Epithelial cell of esophagus (primary cell): ENCODE results near the gene AKT1S1.
A peak's percentile ranks its signal among the peaks of the same experiment; 100 is the strongest.
"Not testable (repeated sequence)": the region's sequence is repeated elsewhere in the genome, so short reads cannot be mapped to it uniquely, and the experiment has no call there.

ENCODE experiments used
- DNase-seq: peaks from one replicate; pipeline ENCODE4 v3.0.0; 2010; ENCODE audit warnings: low read depth
- H3K4me3 ChIP-seq: 2 replicates; pipeline ENCODE4 v1.5.1; 2011; ENCODE audit warnings: mild to moderate bottlenecking, low read length, control low read depth
- CTCF ChIP-seq: IDR thresholded peaks from 2 replicates; pipeline ENCODE4 v1.5.1; 2011; ENCODE audit warnings: low read depth, mild to moderate bottlenecking, low read length, control low read depth, inconsistent platforms; ENCODE audit not compliant: insufficient read depth; ENCODE audit errors: missing control alignments

AKT1S1 gene

GRCh38 chr19:49830766-49831165 is 46.4 kb downstream of the AKT1S1 start:
- no peak for DNase-seq
- no peak for TF ChIP-seq CTCF
- no peak overlapping the region for H3K4me3 ChIP-seq

DNA sequence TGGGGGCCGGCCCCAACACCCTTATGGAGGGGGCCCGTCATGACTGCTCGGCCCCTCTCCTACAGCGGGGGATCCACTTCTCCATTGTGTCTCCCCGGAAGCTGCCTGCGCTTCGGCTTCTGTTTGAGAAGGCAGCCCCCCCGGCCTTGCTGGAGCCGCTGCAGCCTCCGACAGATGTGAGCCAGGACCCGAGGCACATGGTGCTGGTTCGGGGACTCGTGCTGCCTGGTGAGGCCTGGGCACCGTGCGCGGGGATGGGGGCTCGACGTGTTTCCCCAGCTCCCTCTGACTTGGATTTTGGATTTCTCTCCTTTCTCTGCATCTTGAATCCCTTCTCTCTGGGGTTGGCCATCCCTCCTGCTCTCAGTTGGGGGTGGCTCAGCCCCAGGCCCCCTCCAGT is 47.4 kb downstream of the AKT1S1 start:
- TF ChIP-seq CTCF: no peak
- no peak for DNase-seq
- H3K4me3 ChIP-seq: no peak overlapping the region

GRCh38 chr19:49829200-49829599 is 48.0 kb downstream of the AKT1S1 start:
- no peak overlapping the region for H3K4me3 ChIP-seq
- DNase-seq: no peak
- TF ChIP-seq CTCF: no peak

DNA sequence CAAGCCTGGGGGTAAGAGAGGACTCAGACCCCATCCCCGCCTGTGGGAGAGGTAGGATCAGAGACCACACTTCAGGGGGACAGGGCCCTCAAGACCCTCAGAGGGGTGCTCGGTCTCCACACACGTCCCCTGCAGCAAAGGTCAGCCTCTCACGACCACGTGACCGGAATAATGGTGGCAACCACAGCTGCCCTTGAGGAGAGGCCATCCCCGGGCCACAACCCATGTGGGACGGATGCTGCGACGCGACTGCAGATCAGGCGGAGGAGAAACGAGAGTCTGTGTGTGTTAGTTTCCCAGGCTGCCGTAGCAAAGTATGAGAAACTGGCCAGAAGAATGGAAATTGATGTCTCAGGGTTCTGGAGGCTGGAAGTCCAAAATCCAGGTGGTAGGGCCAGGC is 50.1 kb downstream of the AKT1S1 start:
- DNase-seq: no peak
- no peak overlapping the region for H3K4me3 ChIP-seq
- no peak for TF ChIP-seq CTCF

- DNase-seq: no peak
- TF ChIP-seq CTCF: no peak
- H3K4me3 ChIP-seq: no peak overlapping the region
Measured at GRCh38 chr19:49824662-49825061, 52.5 kb downstream of the AKT1S1 start.

DNA sequence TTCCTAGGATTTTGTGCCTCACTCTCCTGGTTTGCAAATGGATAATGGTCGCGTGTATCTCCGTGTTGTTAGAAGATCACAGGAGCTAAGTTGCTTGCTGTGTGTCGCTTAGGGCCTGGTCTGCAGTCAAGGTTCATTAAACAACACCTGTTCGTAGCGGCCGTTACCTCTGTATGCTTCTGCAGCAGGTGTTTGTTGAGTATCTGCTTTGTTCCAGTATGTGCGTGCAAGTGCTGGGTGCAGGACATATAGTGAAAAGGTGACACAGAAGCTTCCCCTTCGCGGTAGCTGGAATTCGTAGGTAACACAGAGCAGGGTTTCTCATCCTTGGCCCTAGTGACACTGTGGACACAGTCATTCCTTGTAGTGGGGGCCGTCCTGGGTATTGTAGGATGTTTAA is 53.7 kb downstream of the AKT1S1 start:
- no peak for TF ChIP-seq CTCF
- no peak for DNase-seq
- H3K4me3 ChIP-seq: no peak overlapping the region

- no peak overlapping the region for H3K4me3 ChIP-seq
- no peak for TF ChIP-seq CTCF
- DNase-seq: no peak
Measured at GRCh38 chr19:49820125-49820524, 57.0 kb downstream of the AKT1S1 start.

- DNase-seq: not testable (repeated sequence)
- H3K4me3 ChIP-seq: peak overlapping the region; percentile 98
Measured at GRCh38 chr19:49819452-49820115, 57.6 kb downstream of the AKT1S1 start.
